OCI-LY3 (cell line): ENCODE measurements around the gene XRCC4.
"Not testable (repeated sequence)": the region's sequence is repeated elsewhere in the genome, so short reads cannot be mapped to it uniquely, and the experiment has no call there.

ENCODE experiments used
- H2AFZ ChIP-seq: fragments of 200-600, 300-600 bp; shearing (Covaris generic); 2 replicates; pipeline ENCODE4 v1.6.0; 2014; ENCODE audit warnings: antibody characterized with exemption, low read depth, low read length
- H3K27ac ChIP-seq: fragments of 200-600, 300-600 bp; sonication (generic); 2 replicates; pipeline ENCODE4 v1.5.1; 2014; ENCODE audit warnings: mild to moderate bottlenecking, low read length, moderate library complexity, mixed read lengths
- H3K27me3 ChIP-seq: fragments of 200-600, 300-600 bp; sonication (generic); 2 replicates; pipeline ENCODE4 v1.6.1; 2014; ENCODE audit warnings: low read depth, low read length, mixed read lengths
- H3K36me3 ChIP-seq: fragments of 200-600, 300-600 bp; sonication (generic); replicated peaks from 2 replicates; pipeline ENCODE3; 2014; ENCODE audit warnings: low read depth, low read length, mixed read lengths
- H3K4me1 ChIP-seq: fragments of 300-600, 200-600 bp; sonication (generic); 2 replicates; pipeline ENCODE4 v1.6.1; 2014; ENCODE audit warnings: low read length, mixed read lengths
- H3K4me2 ChIP-seq: fragments of 200-600, 300-600 bp; sonication (generic); 2 replicates; pipeline ENCODE4 v1.6.1; 2014; ENCODE audit warnings: low read length, mixed read lengths
- H3K4me3 ChIP-seq: fragments of 300-600, 200-600 bp; sonication (generic); 2 replicates; pipeline ENCODE4 v1.5.1; 2014; ENCODE audit warnings: antibody characterized with exemption, mild to moderate bottlenecking, low read length, moderate library complexity
- H3K79me2 ChIP-seq: fragments of 300-600, 200-600 bp; shearing (Covaris generic); 2 replicates; pipeline ENCODE4 v1.6.1; 2014; ENCODE audit warnings: mild to moderate bottlenecking, low read length, mixed read lengths
- H3K9ac ChIP-seq: fragments of 300-600, 200-600 bp; shearing (Covaris generic); 2 replicates; pipeline ENCODE4 v1.6.0; 2014; ENCODE audit warnings: mild to moderate bottlenecking, low read length, moderate library complexity
- H3K9me3 ChIP-seq: fragments of 200-600, 300-600 bp; shearing (Covaris generic); 2 replicates; pipeline ENCODE4 v1.6.1; 2014; ENCODE audit warnings: low read length, mixed read lengths; ENCODE audit not compliant: insufficient read depth
- H4K20me1 ChIP-seq: fragments of 200-600, 300-600 bp; sonication (generic); 2 replicates; pipeline ENCODE4 v1.6.1; 2016; ENCODE audit warnings: low read length, mixed read lengths; ENCODE audit not compliant: insufficient read depth
- CTCF ChIP-seq: fragments of 200-600, 300-600 bp; sonication (generic); IDR thresholded peaks from 2 replicates; pipeline ENCODE4 v1.5.1; 2014; ENCODE audit warnings: antibody characterized with exemption, low read length, low read depth
- EZH2phosphoT487 ChIP-seq: fragments of 200-600 bp; shearing (Covaris generic); IDR thresholded peaks from 2 replicates; pipeline ENCODE4 v1.6.1; 2018; ENCODE audit warnings: antibody characterized with exemption, mixed run types, low read depth

XRCC4 gene

GRCh38 chr5:83256091-83256780 is 178.9 kb downstream of the XRCC4 start:
- H2AFZ ChIP-seq: no peak overlapping the region
- no peaks in the 10 kb centered on the region for H3K27me3 ChIP-seq
- no peaks in the 10 kb centered on the region for H3K4me1 ChIP-seq
- TF ChIP-seq CTCF: no peak
- TF ChIP-seq EZH2phosphoT487: no peak
- no peak overlapping the region for H3K4me2 ChIP-seq
- no peaks in the 10 kb centered on the region for H3K79me2 ChIP-seq
- H3K27ac ChIP-seq: no peak overlapping the region
- H3K9ac ChIP-seq: no peak overlapping the region
- H3K36me3 ChIP-seq: no peaks in the 10 kb centered on the region
- H3K4me3 ChIP-seq: no peak overlapping the region
- H4K20me1 ChIP-seq: no peaks in the 10 kb centered on the region
- no peaks in the 10 kb centered on the region for H3K9me3 ChIP-seq

- H3K79me2 ChIP-seq: not testable (repeated sequence)
These were observed 180.3 kb downstream of the XRCC4 start for GRCh38 chr5:83257684-83258083.

GRCh38 chr5:83265318-83265717 is 188.0 kb downstream of the XRCC4 start:
- no peaks in the 10 kb centered on the region for H3K4me1 ChIP-seq
- no peaks in the 10 kb centered on the region for H3K9me3 ChIP-seq
- H3K36me3 ChIP-seq: no peaks in the 10 kb centered on the region
- H3K27me3 ChIP-seq: no peaks in the 10 kb centered on the region
- no peak overlapping the region for H3K27ac ChIP-seq
- no peak overlapping the region for H3K4me3 ChIP-seq
- H3K9ac ChIP-seq: no peak overlapping the region
- H2AFZ ChIP-seq: no peak overlapping the region
- no peaks in the 10 kb centered on the region for H3K79me2 ChIP-seq
- H4K20me1 ChIP-seq: no peaks in the 10 kb centered on the region
- H3K4me2 ChIP-seq: no peak overlapping the region
- TF ChIP-seq CTCF (no peak), EZH2phosphoT487 (no peak)

More at GRCh38 chr5:83257684-83258083, 180.3 kb downstream of the XRCC4 start:
- H3K4me1 ChIP-seq, H3K36me3 ChIP-seq, H3K27ac ChIP-seq, H4K20me1 ChIP-seq, H3K27me3 ChIP-seq, H3K4me3 ChIP-seq, H3K9ac ChIP-seq, H3K4me2 ChIP-seq, H2AFZ ChIP-seq, H3K9me3 ChIP-seq: not testable (repeated sequence)

- H3K4me1 ChIP-seq: no peaks in the 10 kb centered on the region
- H3K27me3 ChIP-seq: no peaks in the 10 kb centered on the region
- H3K9me3 ChIP-seq: no peaks in the 10 kb centered on the region
- no peaks in the 10 kb centered on the region for H3K36me3 ChIP-seq
- TF ChIP-seq CTCF: no peak
- no peak for TF ChIP-seq EZH2phosphoT487
- no peak overlapping the region for H3K4me3 ChIP-seq
- H3K9ac ChIP-seq: no peak overlapping the region
- no peak overlapping the region for H3K4me2 ChIP-seq
- no peak overlapping the region for H3K27ac ChIP-seq
- no peak overlapping the region for H2AFZ ChIP-seq
- no peaks in the 10 kb centered on the region for H4K20me1 ChIP-seq
- H3K79me2 ChIP-seq: no peaks in the 10 kb centered on the region
These were observed 193.0 kb downstream of the XRCC4 start for GRCh38 chr5:83270311-83270710.
